OCI-LY7 (cell line): ENCODE results near the gene AOC3. TPM values are rescaled to one million over a fixed set of nuclear protein-coding genes. Genes with fewer than 3 reads are reported as not detected.

ENCODE experiments used
- BruUV-seq: library from RNA; stranded (reverse); fragments of 400-500 nt; replicated peaks from 2 replicates; lab custom pipeline; 2021; lab: Mats Ljungman, UMichigan
- CTCF ChIA-PET: fragments of 300-600 bp; sonication (Branson Sonifier 250); formaldehyde crosslinking; loops from one replicate; lab custom pipeline; 2022; ENCODE audit warnings: antibody characterized with exemption; ENCODE audit not compliant: unreplicated experiment; lab: Charles Lee
- POLR2A ChIA-PET: fragments of 300-600 bp; sonication (Branson Sonifier 250); formaldehyde crosslinking; loops from one replicate; lab custom pipeline; 2022; ENCODE audit warnings: antibody characterized with exemption; lab: Charles Lee
- DNase-seq: peaks from one replicate; pipeline ENCODE4 v3.0.0-alpha.2; 2015; ENCODE audit warnings: low spot score
- H2AFZ ChIP-seq: fragments of 200-600 bp; sonication (generic), shearing (Covaris generic); 2 replicates; pipeline ENCODE4 v1.6.1; 2014; ENCODE audit warnings: mild to moderate bottlenecking, antibody characterized with exemption, low read length, moderate library complexity
- H3K27ac ChIP-seq: fragments of 200-600 bp; sonication (generic); 2 replicates; pipeline ENCODE4 v1.5.1; 2014; ENCODE audit warnings: mixed run types, low read depth, mild to moderate bottlenecking, moderate library complexity, low read length, inconsistent platforms; ENCODE audit not compliant: poor library complexity, severe bottlenecking
- H3K36me3 ChIP-seq: fragments of 200-600 bp; sonication (generic); 2 replicates; pipeline ENCODE4 v1.6.1; 2014; ENCODE audit warnings: mild to moderate bottlenecking, antibody characterized with exemption, low read length, moderate library complexity, mixed read lengths; ENCODE audit not compliant: insufficient read depth
- H3K4me1 ChIP-seq: fragments of 200-600 bp; sonication (generic); 2 replicates; pipeline ENCODE4 v1.5.1; 2014; ENCODE audit warnings: mild to moderate bottlenecking, low read length; ENCODE audit not compliant: insufficient read depth, poor library complexity, severe bottlenecking
- H3K4me2 ChIP-seq: fragments of 200-600 bp; sonication (generic); 2 replicates; pipeline ENCODE4 v1.6.1; 2014; ENCODE audit warnings: mild to moderate bottlenecking, low read length
- H3K4me3 ChIP-seq: fragments of 200-600 bp; sonication (generic); 2 replicates; pipeline ENCODE4 v1.5.1; 2014; ENCODE audit warnings: mild to moderate bottlenecking, low read depth, low read length; ENCODE audit not compliant: poor library complexity, severe bottlenecking
- H3K79me2 ChIP-seq: fragments of 200-600 bp; sonication (generic); 2 replicates; pipeline ENCODE4 v1.6.1; 2016; ENCODE audit warnings: low read depth, mild to moderate bottlenecking, low read length, moderate library complexity, mixed read lengths; ENCODE audit not compliant: insufficient read depth
- H3K9me2 ChIP-seq: fragments of 200-600 bp; sonication (generic); 2 replicates; pipeline ENCODE4 v1.6.1; 2016; ENCODE audit warnings: mild to moderate bottlenecking, low read length, mixed read lengths; ENCODE audit not compliant: insufficient read depth
- H3K9me3 ChIP-seq: fragments of 200-600 bp; sonication (generic); 2 replicates; pipeline ENCODE4 v1.6.1; 2014; ENCODE audit warnings: mild to moderate bottlenecking, mixed run types, low read length, mixed read lengths
- H4K20me1 ChIP-seq: fragments of 200-600 bp; sonication (generic); 2 replicates; pipeline ENCODE4 v1.6.1; 2014; ENCODE audit warnings: mild to moderate bottlenecking, antibody characterized with exemption, low read length, moderate library complexity, mixed read lengths; ENCODE audit not compliant: insufficient read depth
- EZH2phosphoT487 ChIP-seq: fragments of 200-600 bp; sonication (generic); IDR thresholded peaks from 2 replicates; pipeline ENCODE4 v1.6.1; 2018; ENCODE audit warnings: low read depth, borderline replicate concordance, mild to moderate bottlenecking, mixed run types, antibody characterized with exemption, low read length, moderate library complexity, mixed read lengths
- intact Hi-C: fragments of 100-400 bp; cut with micrococcal nuclease; formaldehyde crosslinking; loops from one replicate; pipeline ENCODE4 v1.10.0; 2022; ENCODE audit not compliant: unreplicated experiment
- total RNA-seq, 2 experiments: library from RNA; depleted of rRNA in 1 of 2; stranded (reverse); fragments of >200 nt in 1 of 2; shearing (Covaris generic) in 1 of 2; gene quantifications; 2 replicates each; pipeline ENCODE4 v1.2.3, GENCODE V29; 2014 to 2022
- TF ChIP-seq, protein P1 (sequence below): fragments of 200-600 bp; sonication (generic); conservative IDR thresholded peaks from 2 replicates; pipeline ENCODE4 v1.5.1; 2014; ENCODE audit warnings: mild to moderate bottlenecking, antibody characterized with exemption, low read length, moderate library complexity, mixed read lengths

Gene AOC3
- total RNA-seq, 2 experiments from 2014 or later = 0.73 to 2.5 TPM

DNA sequence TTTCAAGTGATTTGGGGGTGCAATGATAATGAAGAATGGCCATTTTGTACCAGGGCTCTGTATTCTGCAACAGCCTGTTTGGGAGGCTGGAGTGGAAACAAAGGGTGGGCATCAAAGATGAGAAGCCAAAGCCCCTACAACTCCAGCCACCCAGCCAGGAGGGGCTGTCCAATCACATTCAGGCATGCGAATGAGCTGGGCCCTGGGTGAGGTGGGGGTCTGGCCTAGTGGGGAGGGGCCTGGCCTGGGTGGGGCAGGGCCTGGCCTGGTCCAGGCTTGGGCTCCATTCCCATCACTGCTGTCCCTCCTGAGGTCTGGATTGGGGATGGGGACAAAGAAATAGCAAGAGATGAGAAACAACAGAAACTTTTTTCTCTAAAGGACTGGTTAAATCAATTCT lies 6.4 kb downstream of the AOC3 start:
- H3K9me3 ChIP-seq = no peaks in the 10 kb centered on the region
- CTCF ChIA-PET = interaction anchor here (0.5 kb wide), 1 partner anchor 59 kb away, joined by 3 read pairs; the partner anchor contains the start of gene CNTD1
- H4K20me1 ChIP-seq = no peaks in the 10 kb centered on the region
- H3K27ac ChIP-seq = no peak overlapping the region
- POLR2A ChIA-PET = no interaction called here
- H3K4me2 ChIP-seq = no peak overlapping the region
- no peaks in the 10 kb centered on the region for H3K79me2 ChIP-seq
- H3K9me2 ChIP-seq = no peaks in the 10 kb centered on the region
- H3K4me1 ChIP-seq = peaks cover 14% of the 10 kb centered on the region
- intact Hi-C loops = no loop called here
- H3K4me3 ChIP-seq = no peak overlapping the region
- H2AFZ ChIP-seq = no peak overlapping the region
- H3K36me3 ChIP-seq = no peaks in the 10 kb centered on the region
- TF ChIP-seq, protein P1, sequence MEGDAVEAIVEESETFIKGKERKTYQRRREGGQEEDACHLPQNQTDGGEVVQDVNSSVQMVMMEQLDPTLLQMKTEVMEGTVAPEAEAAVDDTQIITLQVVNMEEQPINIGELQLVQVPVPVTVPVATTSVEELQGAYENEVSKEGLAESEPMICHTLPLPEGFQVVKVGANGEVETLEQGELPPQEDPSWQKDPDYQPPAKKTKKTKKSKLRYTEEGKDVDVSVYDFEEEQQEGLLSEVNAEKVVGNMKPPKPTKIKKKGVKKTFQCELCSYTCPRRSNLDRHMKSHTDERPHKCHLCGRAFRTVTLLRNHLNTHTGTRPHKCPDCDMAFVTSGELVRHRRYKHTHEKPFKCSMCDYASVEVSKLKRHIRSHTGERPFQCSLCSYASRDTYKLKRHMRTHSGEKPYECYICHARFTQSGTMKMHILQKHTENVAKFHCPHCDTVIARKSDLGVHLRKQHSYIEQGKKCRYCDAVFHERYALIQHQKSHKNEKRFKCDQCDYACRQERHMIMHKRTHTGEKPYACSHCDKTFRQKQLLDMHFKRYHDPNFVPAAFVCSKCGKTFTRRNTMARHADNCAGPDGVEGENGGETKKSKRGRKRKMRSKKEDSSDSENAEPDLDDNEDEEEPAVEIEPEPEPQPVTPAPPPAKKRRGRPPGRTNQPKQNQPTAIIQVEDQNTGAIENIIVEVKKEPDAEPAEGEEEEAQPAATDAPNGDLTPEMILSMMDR = no peak
- TF ChIP-seq EZH2phosphoT487 = no peak
- DNase-seq = no peak
- no TSS peak for BruUV-seq

DNA sequence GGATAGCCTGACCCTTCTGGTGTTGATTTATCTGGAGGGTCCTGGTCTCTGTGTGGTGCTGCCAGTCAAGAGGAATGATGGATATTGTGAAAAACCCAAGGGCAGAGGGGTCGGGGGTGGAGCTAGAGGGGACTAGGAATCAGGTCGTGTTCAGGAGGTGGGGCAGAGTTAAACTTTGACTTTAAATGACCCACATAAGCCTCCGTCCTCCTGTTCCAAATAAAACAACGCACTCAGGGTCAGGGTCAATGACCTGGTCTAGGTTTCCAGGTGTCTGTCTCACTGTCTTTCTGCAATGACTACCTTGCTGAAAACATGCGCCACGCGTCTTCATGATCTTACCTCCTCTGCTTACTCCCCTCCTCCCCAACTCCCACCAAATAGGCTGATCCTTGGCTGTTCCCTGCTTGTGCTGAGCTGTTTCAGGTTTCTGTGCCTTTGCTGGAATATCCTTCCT lies 14.7 kb downstream of the AOC3 start:
- no peak overlapping the region for H2AFZ ChIP-seq
- no peaks in the 10 kb centered on the region for H3K4me1 ChIP-seq
- no peaks in the 10 kb centered on the region for H3K79me2 ChIP-seq
- no peaks in the 10 kb centered on the region for H3K36me3 ChIP-seq
- ChIA-PET CTCF (interaction anchor here (0.6 kb wide), 1 partner anchor 318 kb away, joined by 3 read pairs; no protein-coding TSS in a partner anchor), POLR2A (interaction anchor here (0.9 kb wide), 1 partner anchor 17 kb away, joined by 4 read pairs; no protein-coding TSS in a partner anchor)
- H3K9me3 ChIP-seq = 0 out of 2 replicates have a peak, but pooled peaks cover 6% of the 10 kb centered on the region
- intact Hi-C loops = no loop called here
- no peak overlapping the region for H3K4me2 ChIP-seq
- no peak overlapping the region for H3K27ac ChIP-seq
- BruUV-seq = no TSS peak
- no peak overlapping the region for H3K4me3 ChIP-seq
- no peak for DNase-seq
- H3K9me2 ChIP-seq = no peaks in the 10 kb centered on the region
- no peaks in the 10 kb centered on the region for H4K20me1 ChIP-seq
- no peak for TF ChIP-seq EZH2phosphoT487
- TF ChIP-seq, protein P1 = no peak

DNA sequence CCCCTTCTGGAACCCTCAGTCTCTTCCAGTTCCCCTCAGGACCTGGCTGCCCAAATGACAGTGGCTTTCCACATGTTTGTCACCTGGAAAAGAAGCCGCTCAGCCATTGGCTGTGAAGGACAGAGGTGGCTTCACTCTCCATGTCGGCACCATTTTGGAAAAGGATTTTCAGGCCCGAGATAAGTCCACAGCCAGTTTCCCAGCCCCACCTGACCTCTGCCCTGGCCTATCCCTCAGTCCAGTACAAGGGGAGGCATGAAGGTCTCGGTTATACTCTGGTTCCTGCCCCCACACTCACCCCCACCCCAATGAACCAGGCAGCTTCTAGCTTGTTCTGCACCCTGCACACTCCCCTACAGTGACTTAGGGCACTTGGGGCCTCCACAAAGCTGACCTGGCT lies 15.2 kb downstream of the AOC3 start:
- H3K4me3 ChIP-seq = no peak overlapping the region
- TF ChIP-seq EZH2phosphoT487 = no peak
- TF ChIP-seq, protein P1 = no peak
- H3K79me2 ChIP-seq = no peaks in the 10 kb centered on the region
- H2AFZ ChIP-seq = no peak overlapping the region
- intact Hi-C loops = no loop called here
- CTCF ChIA-PET = interaction anchor here (0.6 kb wide), 1 partner anchor 318 kb away, joined by 3 read pairs; no protein-coding TSS in a partner anchor
- no peak overlapping the region for H3K4me2 ChIP-seq
- DNase-seq = no peak
- POLR2A ChIA-PET = interaction anchor here (0.6 to 0.9 kb wide), 2 partner anchors 16 to 97 kb away, joined by 3 to 4 read pairs; no protein-coding TSS in a partner anchor
- H3K9me2 ChIP-seq = no peaks in the 10 kb centered on the region
- no peak overlapping the region for H3K27ac ChIP-seq
- BruUV-seq = no TSS peak
- no peaks in the 10 kb centered on the region for H3K4me1 ChIP-seq
- H3K36me3 ChIP-seq = no peaks in the 10 kb centered on the region
- H3K9me3 ChIP-seq = 0 out of 2 replicates have a peak, but pooled peaks cover 6% of the 10 kb centered on the region
- no peaks in the 10 kb centered on the region for H4K20me1 ChIP-seq
